ENCODE results near the gene TTC8. TPM values are rescaled to one million over a fixed set of nuclear protein-coding genes. Genes with fewer than 3 reads are reported as not detected.
"Not testable (repeated sequence)": the region's sequence is repeated elsewhere in the genome, so short reads cannot be mapped to it uniquely, and the experiment has no call there.

The TTC8 gene
- total RNA-seq, 1 experiment from 2014 or later: 47.1 TPM

DNA sequence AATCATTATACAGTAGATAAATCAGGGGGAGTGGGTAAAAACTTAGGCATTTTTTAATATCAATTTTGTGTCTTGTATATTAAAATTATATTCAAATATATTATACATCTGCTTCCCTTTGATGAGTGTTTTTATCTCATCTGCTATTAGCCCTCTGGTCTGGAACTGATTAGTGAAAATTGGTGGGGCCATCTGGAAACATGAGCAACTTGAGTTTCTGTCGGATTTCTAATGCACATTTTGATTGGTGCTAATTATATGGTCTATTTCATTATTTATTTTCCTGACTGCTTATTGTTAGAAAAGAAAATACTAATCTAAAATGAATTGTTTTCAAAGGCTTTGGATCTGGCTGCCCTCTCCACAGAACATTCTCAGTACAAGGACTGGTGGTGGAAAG lies 28.2 kb downstream of the TTC8 start:
- in situ Hi-C loops (cut with HindIII; ENCODE audit: low pct_unique_long_range_greater_than_20kb, low sequenced_read_pairs): no loop called here
- no peak for DNase-seq (ENCODE audit: low read depth)

DNA sequence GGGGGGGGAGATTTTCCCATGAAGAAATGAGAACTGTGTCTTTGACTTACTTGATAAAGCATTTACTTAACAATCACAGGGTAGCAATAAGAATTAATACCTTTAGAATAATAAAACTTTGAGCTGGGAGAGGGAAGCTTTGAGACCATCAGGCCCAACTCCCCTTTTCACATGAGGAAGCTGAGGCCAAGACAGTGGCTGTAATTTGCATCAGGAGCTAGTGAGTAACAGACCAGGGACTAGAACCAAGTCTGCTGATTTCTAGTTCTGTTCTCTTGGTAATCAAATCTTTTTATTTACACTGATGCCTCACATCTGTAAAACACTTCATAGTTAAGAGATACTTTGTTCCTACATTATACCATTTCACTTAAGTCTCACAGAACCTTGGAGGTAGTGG lies 28.7 kb downstream of the TTC8 start:
- in situ Hi-C loops (cut with HindIII; ENCODE audit: low pct_unique_long_range_greater_than_20kb, low sequenced_read_pairs): no loop called here
- DNase-seq (ENCODE audit: low read depth): no peak

DNA sequence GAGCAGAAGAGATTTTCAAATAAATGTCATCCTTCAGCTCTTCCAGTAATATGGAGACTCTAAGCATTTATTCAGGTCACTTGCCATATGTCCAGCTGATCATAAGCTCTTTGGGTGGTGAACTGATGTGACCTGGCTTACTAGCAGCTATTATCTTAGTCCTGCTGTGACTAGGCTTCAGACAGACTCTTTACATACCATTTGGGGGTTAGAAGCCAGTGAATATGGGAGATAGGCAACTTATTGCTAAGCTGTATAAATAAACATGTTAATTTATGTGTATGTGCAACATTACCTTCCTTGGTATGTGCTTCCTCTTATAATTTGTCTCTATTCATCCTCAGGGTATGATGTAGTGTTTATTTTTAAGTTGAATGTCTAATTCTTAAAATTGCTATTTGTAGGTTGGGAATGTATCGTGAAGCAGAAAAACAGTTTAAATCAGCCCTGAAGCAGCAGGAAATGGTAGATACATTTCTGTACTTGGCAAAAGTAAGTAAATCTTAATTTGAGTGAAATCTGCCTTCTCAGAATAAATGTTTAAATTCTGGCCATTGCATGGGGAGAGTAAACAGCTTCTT lies 32.4 kb downstream of the TTC8 start:
- no peak for DNase-seq (ENCODE audit: low read depth)
- in situ Hi-C loops (cut with HindIII; ENCODE audit: low pct_unique_long_range_greater_than_20kb, low sequenced_read_pairs): no loop called here

DNA sequence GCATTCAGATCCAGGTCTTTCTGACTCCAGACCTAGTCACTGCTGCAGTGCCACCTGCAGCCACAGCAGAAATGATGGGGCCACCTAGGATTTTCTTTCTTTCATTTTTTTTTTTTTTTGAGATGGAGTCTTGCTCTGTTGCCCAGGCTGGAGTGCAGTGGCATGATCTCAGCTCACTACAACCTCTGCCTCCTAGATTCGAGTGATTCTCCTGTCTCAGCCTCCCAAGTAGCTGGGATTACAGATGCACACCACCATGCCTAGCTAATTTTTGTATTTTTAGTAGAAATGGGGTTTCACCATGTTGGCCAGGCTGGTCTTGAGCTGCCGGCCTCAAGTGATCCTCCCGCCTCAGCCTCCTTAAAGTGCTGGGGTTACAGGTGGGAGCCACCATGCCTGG lies 33.4 kb downstream of the TTC8 start:
- DNase-seq (ENCODE audit: low read depth); in situ Hi-C loops (cut with HindIII; ENCODE audit: low pct_unique_long_range_greater_than_20kb, low sequenced_read_pairs): not testable (repeated sequence)

DNA sequence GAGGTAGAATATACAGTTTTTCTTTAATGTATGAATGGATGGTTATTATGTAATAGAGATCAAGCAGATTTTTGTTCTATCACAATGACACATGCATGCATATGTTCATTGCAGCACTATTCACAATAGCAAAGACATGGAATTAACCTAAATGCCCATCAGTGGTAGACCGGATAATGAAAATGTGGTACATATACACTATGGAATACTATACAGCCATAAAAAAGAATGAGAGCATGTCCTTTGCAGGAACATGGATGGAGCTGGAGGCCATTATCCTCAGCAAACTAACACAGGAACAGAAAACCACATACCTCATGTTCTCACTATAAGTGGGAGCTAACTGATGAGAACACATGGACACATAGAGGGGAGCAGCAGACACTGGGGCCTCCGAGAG lies 34.7 kb downstream of the TTC8 start:
- DNase-seq (ENCODE audit: low read depth); in situ Hi-C loops (cut with HindIII; ENCODE audit: low pct_unique_long_range_greater_than_20kb, low sequenced_read_pairs): not testable (repeated sequence)

DNA sequence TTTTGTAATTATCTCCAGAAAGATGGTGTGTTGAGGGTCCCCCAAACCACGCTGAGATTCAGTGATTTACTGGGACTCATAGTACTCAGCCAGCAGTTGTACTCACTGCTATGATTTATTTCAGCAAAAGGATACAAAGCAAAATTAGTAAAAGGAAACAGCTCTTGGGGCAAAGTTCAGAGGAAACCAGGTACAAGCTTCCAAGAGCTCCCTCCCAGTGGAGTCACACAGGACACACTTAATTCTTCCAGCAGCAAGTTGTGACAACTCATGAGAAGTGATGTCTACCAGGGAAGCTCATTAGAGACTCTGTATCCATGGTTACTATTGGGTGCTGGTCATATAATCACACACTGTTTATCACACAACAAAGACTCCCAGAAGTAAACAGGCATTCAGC lies 38.7 kb downstream of the TTC8 start:
- in situ Hi-C loops (cut with HindIII; ENCODE audit: low pct_unique_long_range_greater_than_20kb, low sequenced_read_pairs): no loop called here
- no peak for DNase-seq (ENCODE audit: low read depth)

DNA sequence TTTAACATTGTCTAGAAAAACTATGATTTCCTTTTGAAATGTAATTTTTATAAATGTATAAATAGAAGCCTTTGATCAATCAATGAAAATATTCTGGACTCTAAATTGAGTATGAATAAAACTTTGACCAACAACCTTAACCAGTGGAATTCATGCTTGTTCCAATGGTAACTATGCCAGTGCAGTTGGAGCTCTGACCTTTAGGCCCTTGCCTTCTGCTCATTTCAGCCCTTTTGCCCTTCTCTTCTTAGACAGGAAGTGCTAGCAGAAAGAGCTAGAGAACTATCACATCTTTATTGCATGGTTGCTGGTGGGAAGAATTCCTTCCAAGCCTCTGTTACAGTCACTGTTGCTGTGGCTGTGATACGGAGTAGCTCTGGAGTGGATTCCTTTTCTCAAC lies 39.7 kb downstream of the TTC8 start:
- DNase-seq (ENCODE audit: low read depth): no peak
- in situ Hi-C loops (cut with HindIII; ENCODE audit: low pct_unique_long_range_greater_than_20kb, low sequenced_read_pairs): no loop called here

DNA sequence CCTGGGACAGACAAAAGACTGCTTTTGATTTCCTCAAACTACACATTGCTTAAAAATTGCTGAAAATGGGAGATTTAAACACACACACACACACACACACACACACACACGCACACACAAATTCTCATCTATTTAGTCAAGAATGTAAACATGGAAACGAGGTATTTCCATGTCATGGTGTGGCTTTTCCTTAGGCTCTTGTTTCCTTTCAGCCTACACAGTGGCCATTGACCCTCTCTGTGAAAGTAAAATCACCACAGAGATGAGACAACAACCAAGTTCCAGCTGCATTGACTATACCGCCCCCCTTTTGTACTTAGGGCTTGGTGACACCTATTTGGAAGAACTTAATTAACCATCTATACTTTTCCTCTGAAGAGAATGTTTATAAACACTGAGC lies 41.9 kb downstream of the TTC8 start:
- DNase-seq (ENCODE audit: low read depth): no peak
- in situ Hi-C loops (cut with HindIII; ENCODE audit: low pct_unique_long_range_greater_than_20kb, low sequenced_read_pairs): no loop called here

DNA sequence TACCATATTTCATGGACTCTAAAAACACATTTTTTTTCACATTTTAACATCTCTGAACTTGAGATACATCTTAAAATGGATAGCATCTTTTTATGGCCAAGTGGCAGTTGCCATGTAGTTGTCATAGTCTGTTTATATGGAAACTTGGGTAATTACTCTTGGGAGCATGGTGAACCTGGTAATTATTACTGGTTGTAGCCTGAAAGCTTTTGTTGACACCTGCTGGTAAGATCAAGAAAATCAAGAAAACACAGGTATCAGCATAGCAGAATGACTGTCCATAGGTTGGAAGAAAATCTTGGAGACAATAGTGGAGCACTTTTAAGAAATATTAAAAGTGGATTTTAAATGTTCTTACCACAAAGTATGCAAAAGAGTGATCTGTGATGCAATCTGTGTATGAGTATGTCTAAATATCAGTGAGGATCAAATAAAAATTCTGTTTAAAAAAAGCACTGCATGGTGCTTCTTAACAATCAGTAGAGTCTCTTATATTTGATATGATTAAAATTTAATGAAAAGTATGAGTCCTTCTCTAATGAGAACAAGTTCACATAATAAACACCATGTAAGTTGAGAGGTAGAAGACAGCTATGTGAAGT lies 44.2 kb downstream of the TTC8 start:
- DNase-seq (ENCODE audit: low read depth): peak; percentile 5
- in situ Hi-C loops (cut with HindIII; ENCODE audit: low pct_unique_long_range_greater_than_20kb, low sequenced_read_pairs): no loop called here

DNA sequence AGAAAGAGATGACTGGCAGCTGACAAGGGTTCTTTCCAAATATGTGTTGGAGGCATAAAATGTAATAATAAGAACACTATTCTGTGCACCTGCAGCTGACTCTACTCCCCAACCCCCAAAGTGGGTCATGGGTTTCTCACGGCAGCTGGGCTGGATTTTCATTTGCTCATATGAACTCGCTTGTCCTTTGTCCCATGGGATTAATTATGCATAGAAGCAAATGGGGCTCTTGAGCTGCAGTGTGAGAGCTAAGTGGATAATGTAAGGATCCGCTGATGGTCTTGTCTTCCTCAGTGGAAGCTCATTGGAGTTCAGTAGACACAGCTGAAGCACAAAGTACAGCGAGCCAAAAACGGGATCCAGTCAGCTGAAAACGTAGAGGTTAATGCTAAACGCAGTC lies 46.3 kb downstream of the TTC8 start:
- in situ Hi-C loops (cut with HindIII; ENCODE audit: low pct_unique_long_range_greater_than_20kb, low sequenced_read_pairs): no loop called here
- no peak for DNase-seq (ENCODE audit: low read depth)

DNA sequence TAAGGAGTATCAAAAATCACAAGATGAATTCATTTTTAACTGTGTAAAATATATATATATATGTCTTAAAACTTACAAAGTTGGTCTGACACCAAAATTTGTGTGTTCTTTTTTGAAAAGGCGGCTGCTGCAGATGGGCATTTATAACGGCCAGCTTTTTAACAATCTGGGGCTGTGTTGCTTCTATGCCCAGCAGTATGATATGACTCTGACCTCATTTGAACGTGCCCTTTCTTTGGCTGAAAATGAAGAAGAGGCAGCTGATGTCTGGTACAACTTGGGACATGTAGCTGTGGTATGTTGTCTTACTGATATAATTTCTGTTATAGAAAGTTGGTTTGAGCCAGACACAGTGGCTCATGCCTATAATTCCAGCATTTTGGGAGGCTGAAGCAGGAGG lies 47.0 kb downstream of the TTC8 start:
- no peak for DNase-seq (ENCODE audit: low read depth)
- in situ Hi-C loops (cut with HindIII; ENCODE audit: low pct_unique_long_range_greater_than_20kb, low sequenced_read_pairs): no loop called here

DNA sequence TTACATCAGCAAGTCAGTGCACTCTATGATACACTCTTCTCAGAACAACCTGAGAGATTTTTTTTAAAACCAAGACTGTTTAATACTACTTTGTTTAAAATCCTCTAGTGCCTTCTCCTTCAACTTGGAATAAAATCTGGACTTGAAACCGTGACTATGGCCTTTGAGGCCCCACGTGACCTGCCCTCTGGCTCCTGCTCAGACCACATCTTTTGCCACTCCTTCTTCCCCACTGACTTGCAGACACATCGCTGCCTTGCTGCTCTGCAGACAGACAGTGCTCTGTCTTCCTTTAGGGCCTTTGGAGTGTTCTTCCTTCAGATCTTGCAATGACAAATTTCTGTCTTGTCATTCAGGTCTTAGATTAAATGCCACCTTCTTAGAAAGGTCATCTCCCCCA lies 48.5 kb downstream of the TTC8 start:
- no peak for DNase-seq (ENCODE audit: low read depth)
- in situ Hi-C loops (cut with HindIII; ENCODE audit: low pct_unique_long_range_greater_than_20kb, low sequenced_read_pairs): no loop called here

DNA sequence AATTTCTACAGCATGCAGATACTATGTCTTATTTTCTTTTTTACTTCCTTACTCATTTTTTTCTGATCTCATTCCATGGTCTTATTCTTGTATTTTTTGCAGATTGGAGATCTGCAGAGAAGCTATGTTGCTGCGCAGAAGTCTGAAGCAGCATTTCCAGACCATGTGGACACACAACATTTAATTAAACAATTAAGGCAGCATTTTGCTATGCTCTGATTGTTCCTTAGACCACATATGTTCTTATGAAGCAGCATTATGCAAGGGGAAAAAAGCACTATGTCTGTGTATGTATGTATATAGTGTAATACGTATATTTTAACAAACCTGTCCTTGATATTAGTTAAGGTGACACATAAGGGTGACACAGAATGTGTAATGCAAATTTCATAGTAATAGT lies 52.7 kb downstream of the TTC8 start:
- no peak for DNase-seq (ENCODE audit: low read depth)
- in situ Hi-C loops (cut with HindIII; ENCODE audit: low pct_unique_long_range_greater_than_20kb, low sequenced_read_pairs): no loop called here

DNA sequence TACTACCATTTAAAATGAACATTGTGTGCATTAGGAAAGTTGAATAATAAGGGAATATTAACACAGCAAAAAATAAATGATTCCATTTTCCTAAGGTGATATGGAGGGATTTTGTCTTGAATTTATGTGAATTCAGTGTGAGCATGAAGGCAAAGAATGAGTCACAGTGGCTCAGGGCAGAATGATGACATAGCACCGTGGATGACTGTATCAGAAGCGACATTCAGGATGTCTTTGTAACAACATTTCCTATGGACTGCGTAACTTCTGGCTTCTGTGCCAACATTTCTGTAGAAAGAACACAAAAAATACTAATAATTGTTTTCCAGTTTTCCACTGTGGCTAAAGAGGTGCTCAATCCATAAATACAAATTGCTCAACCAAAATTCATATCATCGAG lies 54.6 kb downstream of the TTC8 start:
- DNase-seq (ENCODE audit: low read depth): no peak

DNA sequence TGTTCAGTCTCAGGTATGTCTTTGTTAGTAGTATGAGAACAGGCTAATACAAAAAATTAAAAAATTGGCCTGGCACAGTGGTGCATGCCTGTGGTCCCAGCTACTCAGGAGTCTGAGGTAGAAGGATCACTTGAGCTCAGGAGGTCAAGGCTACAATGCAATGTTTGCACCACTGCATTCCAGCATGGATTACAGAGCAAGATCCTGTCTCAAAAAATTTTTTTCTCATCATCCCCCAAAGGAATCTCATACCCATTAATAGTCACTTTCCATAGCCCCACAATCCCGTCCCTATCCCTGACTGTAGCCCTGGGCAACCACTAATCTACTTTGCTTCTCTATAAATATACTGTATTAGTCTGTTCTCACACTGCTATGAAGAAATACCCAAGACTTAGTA lies 57.8 kb downstream of the TTC8 start:
- in situ Hi-C loops (cut with HindIII; ENCODE audit: low pct_unique_long_range_greater_than_20kb, low sequenced_read_pairs): no loop called here
- DNase-seq (ENCODE audit: low read depth): no peak

More for the DNA sequence above, 54.6 kb downstream of the TTC8 start:
- in situ Hi-C loops (cut with HindIII; ENCODE audit: low pct_unique_long_range_greater_than_20kb, low sequenced_read_pairs): no loop called here

DNA sequence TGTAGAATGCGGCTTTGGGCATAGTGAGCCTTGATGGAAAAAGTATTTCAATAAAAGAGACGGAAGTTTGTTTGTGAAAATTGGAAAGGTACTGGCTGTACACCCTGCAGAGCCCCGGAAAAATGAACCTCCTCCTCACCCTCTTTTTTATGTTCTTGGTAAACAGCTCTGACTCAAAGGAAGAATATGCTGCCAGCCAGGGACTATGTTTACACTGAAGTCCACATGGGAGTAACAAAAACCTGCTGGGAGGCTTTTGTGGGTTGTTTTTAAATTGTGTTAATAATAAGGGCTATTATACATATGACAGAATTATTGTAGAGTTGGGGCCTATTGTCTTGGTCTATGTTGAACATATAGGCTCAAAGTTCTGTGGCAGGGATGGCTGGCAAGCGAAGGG lies 70.7 kb downstream of the TTC8 start:
- DNase-seq (ENCODE audit: low read depth): no peak
- in situ Hi-C loops (cut with HindIII; ENCODE audit: low pct_unique_long_range_greater_than_20kb, low sequenced_read_pairs): no loop called here

DNA sequence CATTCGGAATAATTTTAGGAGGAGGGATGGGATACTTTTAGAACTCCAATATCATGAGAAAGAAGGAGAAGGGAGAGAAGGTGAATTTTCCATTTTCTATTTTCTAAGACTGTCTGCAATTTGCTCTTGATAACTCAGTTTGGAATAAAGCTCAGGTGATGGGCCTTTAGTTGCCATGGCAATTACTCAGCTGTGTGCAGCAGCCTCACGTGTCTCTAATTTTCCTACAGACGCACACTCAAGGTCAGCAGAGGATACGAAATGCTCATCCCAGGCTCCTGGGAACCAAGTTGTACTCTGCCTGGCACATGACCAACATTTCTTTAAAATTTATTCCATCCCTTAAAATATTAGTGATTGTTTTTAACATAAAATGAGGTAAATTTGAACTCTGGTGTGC lies 76.7 kb downstream of the TTC8 start:
- in situ Hi-C loops (cut with HindIII; ENCODE audit: low pct_unique_long_range_greater_than_20kb, low sequenced_read_pairs): no loop called here
- no peak for DNase-seq (ENCODE audit: low read depth)

DNA sequence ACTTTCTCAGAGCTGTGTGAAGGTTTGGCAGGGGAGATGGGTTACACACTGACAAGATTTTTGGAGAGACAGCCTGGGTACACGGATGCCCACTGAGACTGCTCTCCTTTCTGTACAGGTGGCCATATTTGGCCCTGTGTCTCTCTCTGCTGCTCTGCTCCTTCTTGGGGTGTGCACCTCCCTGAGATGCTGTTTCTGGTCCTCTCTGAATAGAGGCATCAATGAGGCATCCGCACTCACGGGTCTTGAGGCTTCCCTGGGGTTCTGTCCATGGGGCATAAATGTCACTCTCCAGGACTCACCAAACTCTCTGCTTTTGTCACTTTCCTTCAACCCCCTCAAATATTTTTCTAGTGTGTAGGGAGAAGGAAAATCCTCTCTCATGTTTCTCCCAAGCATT lies 77.5 kb downstream of the TTC8 start:
- no peak for DNase-seq (ENCODE audit: low read depth)
- in situ Hi-C loops (cut with HindIII; ENCODE audit: low pct_unique_long_range_greater_than_20kb, low sequenced_read_pairs): no loop called here

DNA sequence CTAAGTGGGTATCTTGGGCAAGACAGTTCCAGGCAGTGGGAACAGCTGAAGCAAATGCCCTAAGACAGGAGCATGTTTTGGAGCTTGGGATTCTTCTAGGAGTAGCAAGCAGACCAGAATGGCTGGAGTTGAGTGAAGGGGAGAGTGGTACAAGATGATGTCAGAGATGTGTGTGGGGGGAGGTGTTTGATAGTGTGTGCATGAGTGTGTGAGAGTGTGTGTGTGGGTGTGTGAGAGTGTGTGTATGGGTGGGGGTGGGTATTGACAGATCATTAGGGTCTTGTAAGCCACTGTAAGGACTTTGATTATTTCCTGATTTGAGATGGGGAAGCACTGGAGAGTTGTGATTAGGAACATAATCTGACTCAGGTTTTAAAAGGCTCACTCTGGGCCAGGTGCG lies 78.4 kb downstream of the TTC8 start:
- DNase-seq (ENCODE audit: low read depth): no peak
- in situ Hi-C loops (cut with HindIII; ENCODE audit: low pct_unique_long_range_greater_than_20kb, low sequenced_read_pairs): no loop called here

DNA sequence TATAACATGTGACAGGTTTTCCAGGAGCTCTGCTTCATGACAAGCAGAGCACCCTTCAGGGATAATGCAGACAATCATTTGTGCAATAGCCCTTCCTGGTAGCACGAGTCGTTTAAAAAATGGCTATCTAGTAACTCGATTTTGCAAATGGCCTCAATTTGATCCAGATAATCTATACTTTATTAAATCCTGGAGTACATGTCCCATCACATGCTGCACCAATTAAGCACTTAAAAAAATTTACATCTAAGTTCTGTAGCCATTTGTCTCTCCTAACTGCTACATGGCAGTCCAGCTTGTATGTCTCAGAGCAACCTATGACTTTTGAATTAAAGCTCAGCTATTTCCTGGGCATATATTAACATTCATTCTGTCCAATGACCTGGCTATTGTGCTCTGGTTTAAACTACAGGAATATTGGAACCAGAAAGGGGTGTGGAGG lies 79.8 kb downstream of the TTC8 start:
- DNase-seq (ENCODE audit: low read depth): no peak
- in situ Hi-C loops (cut with HindIII; ENCODE audit: low pct_unique_long_range_greater_than_20kb, low sequenced_read_pairs): no loop called here
